NCI-H2107 (cell line): ENCODE results near the gene OR10G8.
"Not testable (repeated sequence)": the region's sequence is repeated elsewhere in the genome, so short reads cannot be mapped to it uniquely, and the experiment has no call there.

Experiments used
- DNase-seq: peaks from one replicate; lab custom pipeline; 2025; lab: John Stamatoyannopoulos, UW

The OR10G8 gene, protein sequence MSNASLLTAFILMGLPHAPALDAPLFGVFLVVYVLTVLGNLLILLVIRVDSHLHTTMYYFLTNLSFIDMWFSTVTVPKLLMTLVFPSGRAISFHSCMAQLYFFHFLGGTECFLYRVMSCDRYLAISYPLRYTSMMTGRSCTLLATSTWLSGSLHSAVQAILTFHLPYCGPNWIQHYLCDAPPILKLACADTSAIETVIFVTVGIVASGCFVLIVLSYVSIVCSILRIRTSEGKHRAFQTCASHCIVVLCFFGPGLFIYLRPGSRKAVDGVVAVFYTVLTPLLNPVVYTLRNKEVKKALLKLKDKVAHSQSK

DNA sequence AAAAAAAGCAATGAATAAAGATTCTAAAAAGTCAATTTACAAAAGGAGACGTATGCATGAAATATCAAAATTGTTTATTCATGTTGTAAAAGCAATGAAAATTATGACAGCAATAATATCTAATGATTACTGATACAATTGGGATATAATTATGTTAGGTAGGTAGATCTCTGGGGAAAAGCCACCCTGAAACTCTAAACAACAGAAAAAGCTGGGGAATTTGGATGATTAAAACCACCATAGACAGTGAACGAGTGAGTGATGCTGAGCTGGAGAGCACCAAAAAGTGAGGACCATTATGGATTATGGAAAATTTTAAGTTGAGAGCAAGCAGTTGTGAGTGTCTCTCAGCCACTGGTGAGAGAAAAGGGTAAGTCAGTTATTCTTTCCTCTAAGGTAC is at the start of gene OR10G8:
Gene OR10G8 (plus strand): TSS at position 301 of the 400 bp plus-strand sequence. CDS start 2,825 bp downstream, outside the sequence.
- DNase-seq, result no peak

DNA sequence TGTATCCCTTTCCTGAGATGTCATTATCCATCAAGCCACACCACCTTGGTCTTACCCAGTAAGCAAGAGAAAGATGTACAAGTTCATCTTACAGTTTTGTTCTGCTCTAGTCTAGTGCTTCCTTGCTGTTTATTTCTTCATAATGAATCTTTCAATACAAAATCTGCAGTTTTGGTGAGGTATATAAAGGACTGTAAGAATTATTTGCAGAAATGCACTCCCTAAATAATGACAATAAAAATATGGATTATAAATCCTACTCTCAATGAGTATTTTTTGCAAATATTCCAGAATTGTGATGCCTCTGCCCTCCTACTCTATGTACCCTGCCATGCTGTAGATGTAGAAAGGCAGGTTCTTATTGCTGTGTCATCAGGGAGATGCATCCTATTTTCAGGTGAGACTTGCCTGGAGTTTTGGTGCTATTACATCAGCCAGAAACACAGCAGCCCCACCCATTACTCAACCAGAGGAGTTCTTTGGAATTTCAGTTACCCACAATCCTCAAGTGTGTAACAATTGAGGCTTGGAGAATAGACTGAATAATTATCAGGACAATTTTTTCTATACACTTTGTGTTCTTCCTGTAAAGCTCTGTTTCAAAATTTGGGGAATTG is 48.8 kb upstream of the OR10G8 start, which contains the start of gene OR10S1:
Gene OR10S1 (minus strand): TSS at position 51 of the 617 bp plus-strand sequence. CDS start 117 bp downstream, outside the sequence.
- no peak for DNase-seq

DNA sequence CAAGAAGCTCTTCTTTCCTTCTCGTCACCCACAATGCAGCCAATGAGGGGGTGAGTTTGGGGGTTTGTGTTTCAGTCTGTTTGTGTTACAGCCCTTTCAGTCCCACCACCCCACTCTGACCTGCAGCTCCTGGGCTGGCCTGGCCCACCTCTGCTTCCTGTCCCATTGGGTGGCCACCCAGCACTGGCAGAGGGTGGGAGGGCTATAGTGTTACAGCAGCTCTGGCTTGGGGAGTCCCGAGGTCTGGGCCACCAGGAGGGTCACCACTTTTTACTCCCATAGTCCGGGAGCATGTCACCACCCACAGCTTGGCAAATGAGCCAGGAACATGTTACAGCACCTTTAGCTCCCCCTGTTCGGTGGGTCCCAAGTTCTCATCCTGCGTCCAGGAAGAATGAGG is 47.3 kb upstream of the OR10G8 start:
- no peak for DNase-seq

DNA sequence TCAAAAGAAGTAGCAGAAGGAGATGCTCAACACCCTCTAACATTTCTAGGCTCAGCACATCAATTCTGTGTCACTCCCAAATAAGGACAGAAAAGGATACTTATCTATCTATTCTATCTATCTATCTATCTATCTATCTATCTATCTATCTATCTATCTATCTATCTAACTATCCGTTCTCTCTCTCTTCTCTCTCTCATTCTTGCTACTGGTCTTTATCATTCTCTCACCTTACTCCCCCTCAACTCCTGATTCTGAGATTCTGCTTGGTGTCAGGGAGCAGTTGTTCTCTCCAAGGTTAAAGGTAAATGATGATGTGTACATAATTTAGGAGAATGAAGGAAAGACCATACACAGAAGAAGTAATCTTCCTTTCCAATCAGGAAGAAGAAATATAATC is 31.5 kb upstream of the OR10G8 start, which contains the start of gene OR10G6:
Gene OR10G6 (minus strand): TSS at position 43 of the 400 bp plus-strand sequence. CDS start 0 bp downstream, at position 43.
- DNase-seq, result no peak

DNA sequence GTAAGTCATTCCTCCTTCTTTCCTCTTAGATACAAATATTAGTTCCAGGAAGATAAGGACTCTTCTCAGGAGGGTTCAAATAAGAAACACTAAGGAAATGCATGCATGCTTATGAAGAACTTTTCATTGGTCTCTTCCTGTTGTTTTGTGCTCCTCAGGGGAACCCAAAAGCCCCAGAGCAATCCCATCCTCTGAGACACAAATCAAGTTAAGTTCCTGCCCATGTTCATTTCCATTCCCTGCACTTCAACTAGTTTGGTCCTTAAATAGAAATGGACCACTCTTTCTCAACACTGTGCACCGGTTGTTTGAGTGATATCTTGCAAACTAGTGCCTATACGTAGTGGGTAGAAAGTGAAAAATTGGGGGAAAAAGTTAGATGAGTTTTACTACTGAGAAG is 13.9 kb upstream of the OR10G8 start, which contains the start of gene OR10G4:
Gene OR10G4 (plus strand): TSS at position 301 of the 400 bp plus-strand sequence. CDS start 2,578 bp downstream, outside the sequence.
- no peak for DNase-seq

DNA sequence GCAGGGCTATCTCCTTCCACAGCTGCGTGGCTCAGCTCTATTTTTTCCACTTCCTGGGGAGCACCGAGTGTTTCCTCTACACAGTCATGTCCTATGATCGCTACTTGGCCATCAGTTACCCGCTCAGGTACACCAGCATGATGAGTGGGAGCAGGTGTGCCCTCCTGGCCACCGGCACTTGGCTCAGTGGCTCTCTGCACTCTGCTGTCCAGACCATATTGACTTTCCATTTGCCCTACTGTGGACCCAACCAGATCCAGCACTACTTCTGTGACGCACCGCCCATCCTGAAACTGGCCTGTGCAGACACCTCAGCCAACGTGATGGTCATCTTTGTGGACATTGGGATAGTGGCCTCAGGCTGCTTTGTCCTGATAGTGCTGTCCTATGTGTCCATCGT is 10.8 kb upstream of the OR10G8 start:
- DNase-seq, result not testable (repeated sequence)

DNA sequence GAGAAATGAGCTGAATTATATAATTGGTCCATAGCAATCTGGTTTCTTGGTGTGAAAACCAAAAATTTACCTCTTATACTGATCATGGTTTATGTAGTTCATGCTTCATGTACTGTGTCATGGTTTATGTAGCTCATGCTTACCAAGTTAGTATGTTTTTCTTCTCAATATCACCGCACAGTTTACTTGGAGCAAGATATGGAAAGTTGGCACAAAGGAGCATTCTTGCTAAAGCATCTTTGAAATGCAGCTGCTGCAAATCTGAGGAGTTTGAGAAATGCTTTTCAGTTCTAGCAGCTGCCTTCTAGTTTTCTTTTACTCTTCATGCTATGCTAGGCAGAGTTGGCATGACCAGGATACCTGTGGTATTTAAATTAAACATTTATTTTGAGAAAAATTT is 10.1 kb downstream of the OR10G8 start:
- DNase-seq, result no peak

DNA sequence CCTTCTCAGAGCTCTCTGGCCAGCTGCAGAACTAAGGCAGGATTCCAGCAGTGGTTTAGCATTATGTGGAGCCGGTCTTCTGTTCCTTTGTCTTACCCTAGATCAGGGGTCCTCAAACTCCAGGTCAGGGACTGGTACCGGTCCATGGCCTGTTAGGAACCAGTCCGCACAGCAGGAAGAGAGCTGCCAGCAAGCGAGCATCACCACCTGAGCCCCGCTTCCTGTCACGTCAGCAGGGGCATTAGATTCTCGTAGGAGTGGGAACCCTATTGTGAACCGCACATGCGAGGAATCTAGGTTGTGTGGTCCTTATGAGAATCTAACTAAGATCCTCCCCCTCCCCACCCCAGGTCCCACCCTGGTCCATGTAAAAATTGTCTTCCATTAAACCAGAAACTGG is 13.0 kb downstream of the OR10G8 start:
- no peak for DNase-seq

DNA sequence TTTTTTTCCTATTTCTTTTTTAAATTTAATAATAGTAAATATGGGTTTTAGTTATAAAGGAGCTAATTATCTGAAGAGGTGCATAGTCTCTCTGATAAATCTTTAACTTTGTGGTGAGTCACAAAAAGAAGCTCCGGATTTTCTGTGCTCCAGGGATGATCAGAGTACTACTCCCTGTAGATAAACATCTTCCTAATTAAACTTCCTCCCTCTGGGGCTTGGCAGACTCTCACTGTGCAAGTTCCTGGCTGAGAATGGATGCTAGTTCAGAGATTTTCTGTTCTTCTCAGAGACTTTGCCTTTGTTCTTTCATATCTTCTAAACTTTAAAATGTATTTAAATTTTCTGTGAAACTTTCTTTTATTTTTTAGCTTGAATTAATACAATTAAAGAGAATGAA is 14.7 kb downstream of the OR10G8 start, which contains the start of gene OR10G7:
Gene OR10G7 (minus strand): TSS at position 72 of the 400 bp plus-strand sequence. CDS start 2,324 bp downstream, outside the sequence.
- DNase-seq, result no peak

DNA sequence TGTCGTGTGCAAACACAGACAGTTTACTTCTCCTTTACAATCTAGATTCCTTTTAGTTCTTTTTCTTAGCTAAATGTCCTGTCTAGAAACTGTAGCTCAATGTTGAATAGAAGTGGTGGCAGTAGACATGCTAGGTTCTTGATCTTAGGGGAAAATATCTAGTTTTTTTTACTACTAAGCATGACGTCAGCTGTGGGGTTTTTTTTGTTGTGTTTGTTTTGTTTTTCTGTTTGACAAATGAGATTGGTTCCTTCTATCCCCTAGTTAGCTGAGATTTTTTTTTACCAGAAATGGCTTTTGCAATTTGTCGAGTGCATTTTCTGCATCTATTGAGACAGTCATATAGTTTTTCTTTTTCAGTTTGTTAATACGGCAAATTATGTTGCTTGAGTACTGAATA is 16.8 kb downstream of the OR10G8 start:
- DNase-seq, result no peak

DNA sequence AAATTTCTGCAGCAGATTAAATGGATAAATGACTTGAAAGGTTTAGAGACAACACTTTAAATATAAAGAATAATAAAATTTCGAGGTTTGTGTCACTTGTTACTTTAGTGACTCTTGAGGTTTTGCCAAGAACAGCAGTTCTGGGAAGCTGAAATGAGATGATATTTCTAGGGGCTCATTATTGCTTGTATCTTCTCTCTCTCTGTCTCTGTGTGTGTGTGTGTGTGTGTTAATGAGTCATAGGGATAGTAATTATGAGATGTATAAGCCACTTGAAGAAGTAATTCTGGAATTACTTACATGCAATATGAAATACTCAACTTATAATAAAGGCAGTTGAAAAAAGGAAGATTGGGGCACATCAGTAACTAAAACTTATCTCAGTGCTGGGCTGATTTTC is 24.1 kb downstream of the OR10G8 start:
- no peak for DNase-seq

DNA sequence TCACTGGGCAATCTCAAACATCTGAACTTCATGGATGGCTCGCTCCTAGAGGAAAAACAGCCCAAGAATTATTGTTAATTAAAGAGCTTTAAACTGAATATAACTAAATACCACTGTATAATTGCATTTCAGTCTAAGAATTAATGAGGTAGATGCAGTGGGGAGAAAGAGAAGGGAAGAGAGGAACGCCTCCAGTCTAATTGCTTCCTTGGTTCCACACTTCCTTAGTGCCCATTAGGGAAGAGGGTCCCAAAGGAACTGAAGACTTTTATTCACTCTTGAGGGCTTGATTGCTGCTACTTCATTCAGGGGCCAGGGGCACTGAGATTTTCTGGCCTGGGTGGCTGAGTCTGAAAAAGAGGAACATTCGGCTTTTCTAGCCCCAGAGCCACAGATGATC is 26.4 kb downstream of the OR10G8 start:
- DNase-seq, result no peak

DNA sequence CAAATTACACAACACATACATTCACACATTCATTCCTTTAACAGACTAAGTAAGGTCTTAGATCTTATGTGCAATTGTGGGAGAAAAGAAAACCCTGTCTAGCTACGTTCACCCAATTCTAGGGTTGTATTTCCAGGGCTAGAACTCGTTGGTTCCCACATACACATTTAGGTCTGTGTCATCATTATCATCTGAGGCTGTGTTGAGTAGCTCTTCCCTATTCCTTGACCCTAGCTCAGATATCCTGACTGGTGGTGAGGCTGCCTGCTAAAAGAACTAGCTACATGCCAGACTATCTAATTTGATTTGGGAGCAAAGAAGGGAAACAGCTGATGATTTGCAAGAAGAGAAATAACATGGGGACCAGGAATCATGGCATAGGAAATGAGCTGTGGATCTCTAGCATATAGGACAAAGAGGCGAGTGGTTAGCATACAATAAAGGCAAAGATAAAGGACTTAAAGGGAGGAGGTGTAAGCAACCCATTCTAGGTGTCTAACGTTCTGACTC is 42.1 kb downstream of the OR10G8 start:
- DNase-seq, result no peak

DNA sequence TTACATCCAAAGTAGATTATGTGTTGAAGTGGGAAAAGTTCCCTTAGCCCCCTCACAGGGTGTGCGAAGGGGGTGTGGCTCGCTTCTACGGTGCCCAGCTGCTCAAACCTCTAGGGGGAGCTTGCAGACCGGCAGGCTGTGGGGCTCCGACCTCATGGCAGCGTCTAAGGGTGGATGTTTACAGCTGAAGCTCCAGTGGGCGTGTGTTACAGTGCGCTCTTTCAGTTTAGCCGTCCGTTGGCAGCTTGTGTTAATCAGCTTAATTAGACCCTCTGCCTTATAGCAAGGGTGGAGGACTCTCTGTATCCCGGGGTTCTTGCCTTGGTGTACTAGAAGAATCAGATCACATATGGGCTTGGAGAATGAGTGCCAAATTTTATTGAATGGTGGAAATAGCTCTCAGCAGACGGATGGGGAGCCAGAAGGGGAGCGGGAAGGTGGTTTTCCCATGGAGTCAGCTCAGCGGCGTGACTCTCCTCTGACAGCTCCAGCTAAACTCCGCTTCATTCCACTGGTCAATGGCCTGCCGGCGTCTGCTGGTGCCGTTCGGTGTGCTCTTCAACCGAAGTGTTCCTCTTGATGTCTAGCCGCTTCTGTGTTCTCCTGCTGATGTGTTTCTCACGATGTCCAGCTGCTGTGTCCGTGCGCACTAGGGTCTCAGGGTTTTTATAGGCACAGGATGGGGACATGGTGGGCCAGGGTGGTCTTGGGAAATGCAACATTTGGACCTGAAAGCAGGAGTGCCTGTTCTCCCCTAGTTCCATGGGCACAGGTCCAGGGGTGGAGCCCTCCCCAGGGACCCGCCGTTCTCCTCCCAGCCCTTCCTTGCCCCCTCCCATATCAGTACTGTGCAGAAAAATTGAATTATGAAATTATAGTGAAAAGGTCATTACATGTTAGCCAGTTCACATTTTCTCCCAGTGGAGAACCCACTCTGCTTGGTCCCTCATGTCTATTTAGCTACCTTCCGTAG is 43.1 kb downstream of the OR10G8 start:
- DNase-seq, result no peak

DNA sequence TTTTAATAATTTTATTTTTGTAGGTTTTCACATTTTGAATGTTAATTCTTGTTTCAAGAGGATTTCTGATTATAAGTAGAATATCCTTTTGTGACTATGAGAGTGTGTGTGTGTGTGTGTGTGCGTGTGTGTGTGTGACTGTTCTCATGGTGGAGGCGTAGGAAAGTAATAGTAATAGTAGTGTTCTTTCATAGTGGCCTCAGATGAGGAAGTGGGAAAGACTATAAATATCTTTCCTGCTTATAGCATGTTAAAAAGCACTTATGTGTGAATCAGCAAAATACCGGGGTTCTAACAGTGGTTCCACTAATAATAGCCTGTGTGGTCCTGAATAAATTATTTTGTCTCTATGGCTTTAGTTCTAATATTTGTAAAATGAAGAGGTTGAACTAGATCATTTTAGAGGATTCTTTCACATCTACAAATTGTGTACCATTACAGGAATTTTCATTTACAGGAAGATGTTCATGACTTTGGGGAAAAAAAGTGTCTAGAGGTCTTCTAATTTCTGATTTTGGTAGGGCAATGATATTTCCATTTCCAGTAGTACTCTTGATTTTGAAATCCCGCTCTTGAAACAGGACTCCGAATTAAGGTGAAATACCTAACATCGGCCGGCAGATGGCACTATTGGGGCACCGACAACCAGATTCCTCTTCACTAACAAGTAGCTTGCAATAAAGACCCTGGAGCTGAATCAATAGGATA is 44.5 kb downstream of the OR10G8 start:
- no peak for DNase-seq

DNA sequence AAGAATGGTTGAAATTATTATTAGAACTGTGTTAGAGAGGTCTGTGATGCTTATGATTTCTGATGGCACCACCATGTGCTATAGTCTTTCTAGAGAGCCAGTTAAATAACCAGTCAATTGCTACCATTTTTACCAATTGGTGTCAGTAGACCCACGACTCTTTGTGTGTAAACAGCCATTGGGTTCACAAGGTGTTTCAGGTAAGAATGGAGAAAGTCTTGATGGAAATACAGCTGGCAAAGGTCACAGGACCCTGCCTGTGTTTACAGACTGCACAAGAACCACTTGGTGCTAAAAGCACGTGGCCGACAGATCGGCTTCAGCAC is 45.0 kb downstream of the OR10G8 start:
- no peak for DNase-seq

DNA sequence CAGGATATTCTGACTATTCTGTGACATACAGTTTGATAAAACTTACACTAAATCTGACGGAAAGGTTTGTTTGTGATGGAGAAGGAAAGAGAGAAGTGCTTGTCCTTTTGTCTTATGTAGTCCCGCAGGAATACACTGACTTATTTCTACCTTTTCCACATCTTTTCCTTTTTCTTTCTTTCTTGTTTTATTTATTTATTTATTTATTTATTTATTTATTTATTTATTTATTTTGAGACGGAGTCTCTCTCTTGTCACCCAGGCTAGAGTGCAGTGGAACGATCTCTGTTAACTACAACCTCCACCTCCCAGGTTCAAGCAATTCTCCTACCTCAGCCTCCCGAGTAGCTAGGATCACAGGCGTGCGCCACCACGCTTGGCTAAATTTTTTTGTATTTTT is 45.5 kb downstream of the OR10G8 start:
- DNase-seq, result no peak

DNA sequence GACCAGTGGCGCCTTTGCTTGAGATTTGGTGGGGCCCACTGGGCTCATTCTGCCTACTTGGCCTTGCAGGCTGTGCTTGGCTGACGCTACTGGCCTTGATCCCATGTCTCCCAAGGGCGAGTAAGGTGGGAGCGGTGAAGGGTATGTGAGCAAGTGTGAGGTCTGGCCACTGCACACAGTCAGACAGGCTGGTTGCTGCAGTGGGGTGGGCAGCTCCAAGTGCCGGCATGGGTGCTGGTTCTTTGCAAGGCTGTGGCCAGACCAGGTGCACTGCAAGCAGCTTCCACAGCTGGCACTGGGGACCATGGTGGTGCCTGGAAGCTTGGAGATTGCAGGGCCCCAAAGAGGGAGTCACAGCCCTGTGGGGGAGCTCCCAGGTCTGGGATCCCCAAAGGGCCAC is 48.0 kb downstream of the OR10G8 start:
- DNase-seq, result no peak

DNA sequence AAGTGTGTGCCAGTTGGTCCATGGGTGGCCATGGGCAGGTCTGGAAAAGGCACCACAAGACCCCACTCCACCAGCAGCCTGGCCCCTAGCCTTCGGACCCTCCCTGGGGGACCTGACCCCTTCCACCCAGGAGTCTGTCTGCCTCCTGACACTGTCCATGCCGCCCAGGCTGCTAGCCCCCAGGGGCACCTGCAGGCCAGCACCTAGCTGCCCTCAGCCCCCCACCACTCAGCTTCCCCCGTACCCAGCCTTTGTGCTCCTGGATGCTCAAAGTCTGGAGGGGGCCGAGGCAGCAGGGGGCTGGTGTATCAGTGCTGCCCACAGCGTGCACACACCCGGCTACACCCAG is 48.9 kb downstream of the OR10G8 start:
- no peak for DNase-seq

DNA sequence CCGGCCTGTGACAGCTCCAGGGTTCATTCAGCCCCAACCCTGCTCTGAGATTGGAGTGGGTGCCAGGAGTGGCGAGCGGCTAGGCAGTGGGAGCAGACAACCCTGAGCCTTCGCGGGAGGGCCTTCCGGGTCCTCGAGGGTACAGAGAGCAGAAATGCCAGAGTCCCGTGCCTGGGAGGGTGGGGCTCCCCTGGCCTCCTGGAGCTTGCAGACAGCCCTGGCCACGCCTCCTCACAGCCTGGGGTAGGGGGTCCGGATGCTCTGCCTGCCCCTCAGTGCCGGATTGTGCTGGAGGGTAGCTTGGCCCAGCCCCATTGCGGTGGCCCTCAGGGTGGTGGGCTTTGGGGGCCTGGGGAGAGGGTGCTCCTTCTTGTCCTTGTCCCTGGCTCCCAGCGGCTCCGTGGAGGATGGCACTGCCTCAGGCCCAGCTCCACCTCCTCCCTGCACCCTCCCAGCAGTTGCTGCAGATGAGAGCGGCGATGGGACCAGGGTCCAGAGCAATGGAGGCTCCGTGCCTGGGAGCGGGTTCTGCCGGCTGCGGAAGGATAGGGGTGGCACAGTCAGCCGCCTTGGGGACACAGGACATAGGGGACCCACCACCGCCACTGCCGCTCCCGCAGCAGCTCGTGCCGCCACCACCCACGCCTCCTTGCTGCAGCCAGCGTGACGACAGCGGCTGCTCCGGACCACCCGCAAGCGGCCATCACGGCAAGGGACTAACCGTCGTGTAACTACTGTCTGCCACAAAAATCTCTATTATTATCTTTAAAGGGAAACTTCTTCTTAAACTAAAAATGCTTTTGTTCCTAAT is 49.4 kb downstream of the OR10G8 start:
- no peak for DNase-seq

DNA sequence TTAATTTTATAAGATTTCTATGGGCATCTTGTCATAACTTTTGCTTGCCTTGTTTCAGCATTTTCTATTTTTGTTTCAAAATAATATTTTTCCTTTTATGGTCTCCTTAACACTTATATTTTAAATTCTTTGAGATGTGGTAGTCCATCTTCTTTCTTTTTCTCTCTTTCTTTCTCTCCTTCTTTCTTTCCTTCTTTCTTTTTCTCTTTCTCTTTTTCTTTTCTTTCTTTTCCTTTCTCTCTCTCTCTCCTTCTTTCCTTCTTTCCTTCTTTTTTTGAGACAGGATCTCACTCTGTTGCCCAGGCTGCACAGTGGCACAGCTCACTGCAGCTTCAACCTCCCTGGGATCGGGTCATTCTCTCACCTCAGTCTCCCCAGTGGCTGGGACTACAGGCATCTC is 50.7 kb downstream of the OR10G8 start:
- no peak for DNase-seq
